K562 (cell line): ENCODE data around the gene KRT31.

Experiments
- BRCA1 ChIP-seq, 2 experiments: fragments of 450-650 bp in 1 of 2; sonication (generic) in 1 of 2; formaldehyde crosslinking in 1 of 2; IDR thresholded peaks; 2 replicates each; pipeline versions ENCODE4 v1.5.0 to v1.6.1; 2017 to 2020; ENCODE audit warnings: mild to moderate bottlenecking in 1 of 2, missing genetic modification reagents in 1 of 2
- CXXC5 ChIP-seq: fragments of 250-450 bp; sonication (Bioruptor Pico); IDR thresholded peaks from 2 replicates; pipeline ENCODE4 v1.8.0; 2022; ENCODE audit warnings: inconsistent platforms, mild to moderate bottlenecking, moderate library complexity
- E2F8 ChIP-seq: fragments of 450-650 bp; IDR thresholded peaks from 2 replicates; pipeline ENCODE4 v1.7.1; 2018; ENCODE audit warnings: mild to moderate bottlenecking, low read depth; ENCODE audit not compliant: partially characterized antibody
- FOS ChIP-seq: IDR thresholded peaks from 3 replicates; pipeline ENCODE4 v1.6.1; 2011; ENCODE audit not compliant: insufficient read length; ENCODE audit errors: extremely low read depth
- HDGF ChIP-seq: fragments of 450-650 bp; IDR thresholded peaks from 2 replicates; pipeline ENCODE4 v1.6.1; 2016
- NFATC3 ChIP-seq: fragments of 450-650 bp; IDR thresholded peaks from 2 replicates; pipeline ENCODE4 v1.6.1; 2017; ENCODE audit warnings: mild to moderate bottlenecking
- ZNF274 ChIP-seq: IDR thresholded peaks from 2 replicates; pipeline ENCODE4 v1.6.1; 2011; ENCODE audit warnings: low read depth, mild to moderate bottlenecking, low read length, moderate library complexity, borderline replicate concordance

GRCh38 chr17:41424111-41424635 lies 26.8 kb upstream of the KRT31 start, which contains the start of gene KRT37:
- no peak for TF ChIP-seq BRCA1 (IDR thresholded peaks at IDR 0.05)
- no peak for TF ChIP-seq BRCA1 (CRISPR knock-in tag; IDR thresholded peaks at IDR 0.05)
- no peak for TF ChIP-seq CXXC5 (CRISPR knock-in tag)
- TF ChIP-seq ZNF274 = no peak
- TF ChIP-seq E2F8 = no peak
- TF ChIP-seq FOS = no peak
- no peak for TF ChIP-seq NFATC3
- no peak for TF ChIP-seq HDGF
